Activated effector memory CD4-positive, alpha-beta T cell treated with anti-CD3 and anti-CD28 coated beads, Interleukin-2, amount 50 U/mL, for 16 hours (primary cell): ENCODE results near the gene BTRC.
"Not testable (repeated sequence)": the region's sequence is repeated elsewhere in the genome, so short reads cannot be mapped to it uniquely, and the experiment has no call there.

Experiments
- DNase-seq: peaks from one replicate; pipeline ENCODE4 v3.0.0-alpha.2; 2020

The BTRC gene

GRCh38 chr10:101388676-101389276 is 34.8 kb downstream of the BTRC start:
- DNase-seq, result no peak

GRCh38 chr10:101389532-101389931 is 35.6 kb downstream of the BTRC start:
- DNase-seq, result not testable (repeated sequence)

- no peak for DNase-seq
Observed at GRCh38 chr10:101389986-101390531, 36.1 kb downstream of the BTRC start.

- DNase-seq, result no peak
Observed at GRCh38 chr10:101393378-101393777, 39.4 kb downstream of the BTRC start.

- no peak for DNase-seq
Observed at GRCh38 chr10:101394524-101395133, 40.7 kb downstream of the BTRC start.

- no peak for DNase-seq
Observed at GRCh38 chr10:101397140-101397539, 43.2 kb downstream of the BTRC start.

- DNase-seq, result no peak
Observed at GRCh38 chr10:101400585-101400984, 46.6 kb downstream of the BTRC start.

GRCh38 chr10:101402711-101403110 is 48.7 kb downstream of the BTRC start:
- no peak for DNase-seq

GRCh38 chr10:101403161-101403560 is 49.2 kb downstream of the BTRC start:
- DNase-seq, result no peak

GRCh38 chr10:101405001-101405400 is 51.0 kb downstream of the BTRC start:
- DNase-seq, result no peak

GRCh38 chr10:101411598-101411997 is 57.6 kb downstream of the BTRC start:
- no peak for DNase-seq

GRCh38 chr10:101414034-101414433 is 60.1 kb downstream of the BTRC start:
- DNase-seq, result no peak

GRCh38 chr10:101415884-101416283 is 61.9 kb downstream of the BTRC start:
- no peak for DNase-seq

- DNase-seq, result not testable (repeated sequence)
Observed at GRCh38 chr10:101421967-101422366, 68.0 kb downstream of the BTRC start.

- DNase-seq, result no peak
Observed at GRCh38 chr10:101425535-101425934, 71.6 kb downstream of the BTRC start.

- no peak for DNase-seq
Observed at GRCh38 chr10:101428036-101428435, 74.1 kb downstream of the BTRC start.

- DNase-seq, result no peak
Observed at GRCh38 chr10:101429423-101429822, 75.5 kb downstream of the BTRC start.

GRCh38 chr10:101436302-101436701 is 82.3 kb downstream of the BTRC start:
- no peak for DNase-seq

GRCh38 chr10:101438881-101439391 is 85.0 kb downstream of the BTRC start:
- DNase-seq, result no peak

- DNase-seq, result no peak
Observed at GRCh38 chr10:101441541-101442455, 87.8 kb downstream of the BTRC start.

- DNase-seq, result no peak
Observed at GRCh38 chr10:101442456-101442800, 88.5 kb downstream of the BTRC start.

- DNase-seq, result no peak
Observed at GRCh38 chr10:101444058-101444898, 90.3 kb downstream of the BTRC start.

- no peak for DNase-seq
Observed at GRCh38 chr10:101446071-101446470, 92.1 kb downstream of the BTRC start.
